Liver (tissue), 9 donors: ENCODE data around the gene MAFF. TPM values are rescaled to one million over a fixed set of nuclear protein-coding genes. Genes with fewer than 3 reads are reported as not detected.

Source experiments
- DNase-seq: peaks from one replicate; pipeline ENCODE4 v3.0.0-alpha.2; 2017; ENCODE audit warnings: low spot score
- H3K27ac ChIP-seq, 2 donors: one replicate each; pipeline ENCODE4 v1.7.0; 2013; ENCODE audit warnings: inconsistent platforms in 2 of 2, low read length in 2 of 2, control low read depth in 1 of 2, low read depth in 1 of 2, mild to moderate bottlenecking in 1 of 2
- H3K27me3 ChIP-seq, 4 donors: one replicate each; pipeline versions ENCODE4 v1.6.1 to v1.7.0; 2013; ENCODE audit warnings: low read length in 3 of 4, inconsistent platforms in 1 of 4, mild to moderate bottlenecking in 1 of 4, moderate library complexity in 1 of 4; ENCODE audit not compliant: control insufficient read depth in 4 of 4, insufficient read depth in 4 of 4
- H3K36me3 ChIP-seq, 4 donors: one replicate each; pipeline versions ENCODE4 v1.6.1 to v1.7.0; 2013; ENCODE audit warnings: low read length in 3 of 4, mild to moderate bottlenecking in 3 of 4, low read depth in 1 of 4, moderate library complexity in 1 of 4; ENCODE audit not compliant: control insufficient read depth in 4 of 4, insufficient read depth in 3 of 4
- H3K4me1 ChIP-seq, 4 donors: one replicate each; pipeline versions ENCODE4 v1.6.1 to v1.7.0; 2013; ENCODE audit warnings: low read length in 3 of 4, mild to moderate bottlenecking in 3 of 4, moderate library complexity in 1 of 4; ENCODE audit not compliant: control insufficient read depth in 4 of 4, insufficient read depth in 4 of 4
- H3K4me3 ChIP-seq, 3 donors: one replicate each; pipeline versions ENCODE4 v1.6.1 to v1.7.0; 2013; ENCODE audit warnings: low read length in 3 of 3, control low read depth in 1 of 3, low read depth in 1 of 3, mild to moderate bottlenecking in 1 of 3
- H3K9ac ChIP-seq, 2 donors: one replicate each; pipeline ENCODE4 v1.7.0; 2013; ENCODE audit warnings: low read length in 2 of 2, mild to moderate bottlenecking in 2 of 2, moderate library complexity in 2 of 2, control low read depth in 1 of 2, low read depth in 1 of 2
- H3K9me3 ChIP-seq, 4 donors: one replicate each; pipeline versions ENCODE4 v1.6.1 to v1.7.0; 2013; ENCODE audit warnings: low read length in 3 of 4; ENCODE audit not compliant: control insufficient read depth in 4 of 4
- ATF3 ChIP-seq: IDR thresholded peaks from 2 replicates; pipeline ENCODE4 v1.6.1; 2016; ENCODE audit warnings: antibody characterized with exemption
- EGR1 ChIP-seq, 2 donors: IDR thresholded peaks; 2 replicates each; pipeline ENCODE4 v1.6.1; 2016 to 2018; ENCODE audit warnings: antibody characterized with exemption in 2 of 2, low read depth in 2 of 2
- GABPA ChIP-seq, 2 donors: IDR thresholded peaks in 1 of 2; conservative IDR thresholded peaks in 1 of 2; 2 replicates each; pipeline ENCODE4 v1.6.1; 2016; ENCODE audit warnings: antibody characterized with exemption in 2 of 2, mild to moderate bottlenecking in 1 of 2, moderate library complexity in 1 of 2
- HNF4A ChIP-seq, 2 donors: conservative IDR thresholded peaks; 2 replicates each; pipeline ENCODE4 v1.6.1; 2016; ENCODE audit warnings: antibody characterized with exemption in 2 of 2, mild to moderate bottlenecking in 2 of 2
- HNF4G ChIP-seq: IDR thresholded peaks from 2 replicates; pipeline ENCODE4 v1.6.1; 2016; ENCODE audit warnings: antibody characterized with exemption
- JUND ChIP-seq, 2 donors: IDR thresholded peaks; 2 replicates each; pipeline ENCODE4 v1.6.1; 2016; ENCODE audit warnings: antibody characterized with exemption in 2 of 2
- NR2F2 ChIP-seq: IDR thresholded peaks from 2 replicates; pipeline ENCODE4 v1.6.1; 2016; ENCODE audit warnings: antibody characterized with exemption
- RAD21 ChIP-seq, 2 donors: IDR thresholded peaks; 2 replicates each; pipeline ENCODE4 v1.6.1; 2016; ENCODE audit warnings: antibody characterized with exemption in 2 of 2, mild to moderate bottlenecking in 2 of 2
- REST ChIP-seq: IDR thresholded peaks from 2 replicates; pipeline ENCODE4 v1.6.1; 2016; ENCODE audit warnings: antibody characterized with exemption, mild to moderate bottlenecking
- RXRA ChIP-seq, 2 donors: IDR thresholded peaks; 2 replicates each; pipeline ENCODE4 v1.6.1; 2017 to 2018; ENCODE audit warnings: antibody characterized with exemption in 2 of 2, mild to moderate bottlenecking in 1 of 2
- SP1 ChIP-seq: IDR thresholded peaks from 2 replicates; pipeline ENCODE4 v1.6.1; 2018; ENCODE audit warnings: antibody characterized with exemption, mild to moderate bottlenecking
- TAF1 ChIP-seq: conservative IDR thresholded peaks from 2 replicates; pipeline ENCODE4 v1.6.1; 2016; ENCODE audit warnings: antibody characterized with exemption, mild to moderate bottlenecking
- YY1 ChIP-seq: IDR thresholded peaks from 2 replicates; pipeline ENCODE4 v1.6.1; 2016; ENCODE audit warnings: antibody characterized with exemption, mild to moderate bottlenecking
- ZBTB33 ChIP-seq: IDR thresholded peaks from 2 replicates; pipeline ENCODE4 v1.6.1; 2016; ENCODE audit warnings: antibody characterized with exemption
- WGBS: extraction: QIAGEN DNeasy Blood & Tissue Kit; methylation state at CpG from one replicate; pipeline ENCODE4 v1.1.7; 2013; 5-methylcytosine and 5-hydroxymethylcytosine counted together
- polyA plus RNA-seq, 2 donors: library from polyadenylated mRNA; stranded (reverse) in 1 of 2; unstranded in 1 of 2; fragments of 200-250 nt in 1 of 2; fragments of >200 nt in 1 of 2; fragmentation: Nextera tagmentation in 1 of 2; extraction: Ambion mirVana in 1 of 2; gene quantifications; one replicate each; pipeline versions ENCODE4 v1.2.1 to v1.2.3, GENCODE V29; 2013 to 2015
- total RNA-seq, 2 donors: library from RNA; depleted of rRNA; stranded (reverse); fragments of >200 nt; gene quantifications; one replicate each; pipeline ENCODE4 v1.2.3, GENCODE V29; 2014
- TF ChIP-seq, protein P1 (sequence below): fragments of 150-350 bp; IDR thresholded peaks from 2 replicates; pipeline ENCODE4 v1.5.1; 2017; ENCODE audit warnings: improper control_type of control experiment, low read depth, low read length; ENCODE audit not compliant: missing input control
- donor health status: healthy.
- donor health status: healthy.
- donor health status: healthy.
- donor health status: healthy.
- donor health status: healthy.

MAFF gene
- total and polyA plus RNA-seq, 4 donors = 1.4 to 3.3 (median 2.0) TPM

DNA sequence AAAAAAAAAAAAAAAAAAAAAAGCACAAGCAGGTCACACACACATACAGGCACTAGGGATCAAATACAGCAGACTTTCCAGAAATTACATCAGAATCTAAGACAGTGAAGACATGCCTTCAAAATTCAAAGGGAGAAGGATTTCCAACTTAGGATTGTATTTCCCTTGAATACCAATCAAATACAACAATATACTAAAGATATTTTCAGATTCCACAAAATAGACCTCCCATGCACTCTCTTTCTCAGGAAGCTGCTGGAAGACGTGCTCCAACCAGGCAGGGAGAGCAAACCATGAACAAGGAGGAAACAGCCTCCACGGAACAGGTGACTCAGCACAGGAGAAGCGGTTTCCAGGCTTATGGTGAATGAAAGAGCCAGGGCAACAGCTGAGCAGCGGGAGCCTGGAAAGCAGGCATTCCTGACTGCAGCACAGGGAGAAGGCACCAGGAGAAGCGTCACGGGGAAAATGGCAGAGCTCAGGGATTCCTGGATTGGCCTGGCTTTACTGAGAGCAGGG is 39.0 kb downstream of the MAFF start:
- 79% methylated on average over 6 of the region's 6 CpGs for WGBS
- DNase-seq = no peak
- peaks cover 0 to 16% (median 6%) of the 10 kb centered on the region in 4 donors for H3K4me1 ChIP-seq

GRCh38 chr22:38243007-38243765 is 41.4 kb downstream of the MAFF start:
- WGBS = 71% methylated on average over 20 of the region's 20 CpGs
- Histone ChIP-seq H3K27ac (peak overlapping the region; percentile 32 to 57), H3K4me1 (peaks cover 0 to 16% (median 6%) of the 10 kb centered on the region in 4 donors), H3K36me3 (peaks cover 0 to 18% (median 7%) of the 10 kb centered on the region in 4 donors), H3K9ac (no peak overlapping the region), H3K4me3 (no peak overlapping the region), H3K9me3 (no peaks in the 10 kb centered on the region), H3K27me3 (no peaks in the 10 kb centered on the region)
- peak; percentile 46 for DNase-seq
- peak; percentile 47 for TF ChIP-seq NR2F2
- TF ChIP-seq SP1 = no peak
- TF ChIP-seq RXRA (IDR thresholded peaks at IDR 0.05) = peak in 1 of 2 donors; percentile 40
- TF ChIP-seq HNF4G = no peak

More for the DNA sequence above, 39.0 kb downstream of the MAFF start:
- no peaks in the 10 kb centered on the region for H3K9me3 ChIP-seq
- TF ChIP-seq HNF4A (conservative IDR thresholded peaks at IDR 0.05) (no peak), ZBTB33 (no peak), HNF4G (no peak), NR2F2 (no peak), EGR1 (IDR thresholded peaks at IDR 0.05; ENCODE audit: low read depth in 2 of 2) (no peak), RXRA (IDR thresholded peaks at IDR 0.05) (no peak), GABPA (IDR thresholded peaks at IDR 0.05 in 1 of 2, conservative IDR thresholded peaks at IDR 0.05 in 1 of 2) (no peak), ATF3 (no peak), JUND (IDR thresholded peaks at IDR 0.05) (no peak), RAD21 (IDR thresholded peaks at IDR 0.05) (no peak)
- TF ChIP-seq, protein P1, sequence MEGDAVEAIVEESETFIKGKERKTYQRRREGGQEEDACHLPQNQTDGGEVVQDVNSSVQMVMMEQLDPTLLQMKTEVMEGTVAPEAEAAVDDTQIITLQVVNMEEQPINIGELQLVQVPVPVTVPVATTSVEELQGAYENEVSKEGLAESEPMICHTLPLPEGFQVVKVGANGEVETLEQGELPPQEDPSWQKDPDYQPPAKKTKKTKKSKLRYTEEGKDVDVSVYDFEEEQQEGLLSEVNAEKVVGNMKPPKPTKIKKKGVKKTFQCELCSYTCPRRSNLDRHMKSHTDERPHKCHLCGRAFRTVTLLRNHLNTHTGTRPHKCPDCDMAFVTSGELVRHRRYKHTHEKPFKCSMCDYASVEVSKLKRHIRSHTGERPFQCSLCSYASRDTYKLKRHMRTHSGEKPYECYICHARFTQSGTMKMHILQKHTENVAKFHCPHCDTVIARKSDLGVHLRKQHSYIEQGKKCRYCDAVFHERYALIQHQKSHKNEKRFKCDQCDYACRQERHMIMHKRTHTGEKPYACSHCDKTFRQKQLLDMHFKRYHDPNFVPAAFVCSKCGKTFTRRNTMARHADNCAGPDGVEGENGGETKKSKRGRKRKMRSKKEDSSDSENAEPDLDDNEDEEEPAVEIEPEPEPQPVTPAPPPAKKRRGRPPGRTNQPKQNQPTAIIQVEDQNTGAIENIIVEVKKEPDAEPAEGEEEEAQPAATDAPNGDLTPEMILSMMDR = no peak
- peaks cover 0 to 9% (median 2%) of the 10 kb centered on the region in 4 donors for H3K36me3 ChIP-seq
- H3K27me3 ChIP-seq = no peaks in the 10 kb centered on the region
- no peak overlapping the region for H3K4me3 ChIP-seq
- no peak overlapping the region for H3K9ac ChIP-seq
- H3K27ac ChIP-seq = no peak overlapping the region

DNA sequence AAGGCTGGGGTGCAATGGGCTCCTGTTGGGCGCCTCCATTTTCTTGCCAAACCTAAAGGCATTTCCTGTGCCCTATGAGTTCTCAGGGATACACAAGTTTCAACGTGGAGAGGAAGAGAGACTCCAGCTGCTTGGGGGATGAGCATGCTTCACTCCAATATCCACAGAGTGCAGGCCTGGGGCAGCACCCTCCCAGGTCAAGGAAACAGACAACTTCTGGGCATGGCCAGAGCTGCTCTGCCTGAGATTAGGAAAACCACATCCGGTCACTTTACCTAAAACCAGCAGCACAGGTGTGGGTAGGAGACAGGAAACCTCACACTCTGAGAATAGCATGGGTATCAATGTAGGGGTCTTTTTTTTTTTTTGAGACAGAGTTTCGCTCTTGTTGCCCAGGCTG is 42.3 kb downstream of the MAFF start:
- WGBS = 84% methylated on average over 4 of the region's 4 CpGs
- H3K4me1 ChIP-seq = peaks cover 0 to 7% (median 2%) of the 10 kb centered on the region in 4 donors
- peak overlapping the region in 1 of 2 donors; percentile 57 for H3K27ac ChIP-seq
- no peak overlapping the region for H3K4me3 ChIP-seq
- no peak overlapping the region for H3K9ac ChIP-seq
- no peaks in the 10 kb centered on the region for H3K27me3 ChIP-seq
- no peak for DNase-seq
- H3K36me3 ChIP-seq = peaks cover 0 to 18% (median 7%) of the 10 kb centered on the region in 4 donors
- no peaks in the 10 kb centered on the region for H3K9me3 ChIP-seq
- TF ChIP-seq NR2F2 (no peak), GABPA (IDR thresholded peaks at IDR 0.05 in 1 of 2, conservative IDR thresholded peaks at IDR 0.05 in 1 of 2) (no peak), ATF3 (no peak), SP1 (no peak), TAF1 (no peak), REST (no peak), JUND (IDR thresholded peaks at IDR 0.05) (no peak), YY1 (no peak), ZBTB33 (no peak), RAD21 (IDR thresholded peaks at IDR 0.05) (no peak)
